Fibroblast of pulmonary artery (primary cell): ENCODE results near the gene ZNF688.

Experiments
- DNase-seq: peaks from one replicate; pipeline ENCODE4 v3.0.0-alpha.2; 2010; ENCODE audit warnings: low read depth
- H3K4me3 ChIP-seq: replicated peaks from 2 replicates; pipeline ENCODE4 v1.5.1; 2011; ENCODE audit warnings: low read depth, mild to moderate bottlenecking, control low read depth, low read length, moderate library complexity
- CTCF ChIP-seq: IDR thresholded peaks from 2 replicates; pipeline ENCODE4 v1.5.1; 2011; ENCODE audit warnings: mild to moderate bottlenecking, control low read depth, low read length, inconsistent platforms; ENCODE audit errors: missing control alignments

The ZNF688 gene

DNA sequence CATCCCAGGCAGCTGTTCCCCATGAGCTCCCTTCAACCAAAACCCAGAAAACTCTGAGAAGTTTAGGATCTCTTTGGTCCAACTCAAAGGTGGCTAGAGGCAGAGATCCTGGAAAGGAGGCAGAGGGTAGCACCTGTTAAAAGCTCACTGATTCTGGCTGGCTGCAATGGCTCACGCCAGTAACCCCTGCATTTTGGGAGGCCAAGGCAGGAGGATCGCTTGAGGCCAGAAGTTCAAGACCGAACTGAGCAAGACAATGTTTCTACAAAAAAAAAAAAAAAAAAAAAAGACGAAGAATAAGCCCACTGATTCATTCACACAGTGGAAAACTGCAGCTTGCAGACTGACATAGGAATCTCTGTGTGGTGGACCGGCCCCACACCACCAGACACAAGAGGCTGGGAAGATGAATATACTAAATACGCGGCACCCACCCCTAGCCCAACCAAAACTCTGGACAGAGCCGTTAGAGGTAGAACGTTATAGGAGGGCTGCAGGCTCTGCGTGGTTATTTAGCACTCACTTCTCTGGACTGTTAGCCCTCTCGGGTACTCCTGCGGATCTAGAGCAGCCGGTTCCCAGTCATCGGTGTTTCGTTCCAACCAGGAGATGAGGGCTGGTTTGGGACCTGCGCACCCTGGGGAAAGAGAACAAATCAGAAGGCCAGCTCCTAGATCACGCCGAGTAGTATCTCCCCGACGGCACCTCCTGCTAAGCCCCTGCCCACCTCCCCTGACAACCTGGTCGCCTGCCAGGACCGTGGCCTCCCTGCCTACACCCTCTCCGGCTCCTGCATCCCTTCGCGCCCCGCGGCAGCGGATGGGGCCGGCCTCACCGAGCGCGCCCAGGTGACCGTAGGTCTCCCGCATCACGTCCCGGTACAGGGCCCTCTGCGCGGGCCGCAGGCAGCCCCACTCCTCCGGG lies 37.8 kb upstream of the ZNF688 start:
- no peak for TF ChIP-seq CTCF
- peak overlapping the region; percentile 68 for H3K4me3 ChIP-seq
- DNase-seq, result peak; percentile 41

- no peak for DNase-seq
- TF ChIP-seq CTCF, result no peak
- H3K4me3 ChIP-seq, result no peak overlapping the region
Observed at GRCh38 chr16:30606004-30606403, 34.5 kb upstream of the ZNF688 start.

DNA sequence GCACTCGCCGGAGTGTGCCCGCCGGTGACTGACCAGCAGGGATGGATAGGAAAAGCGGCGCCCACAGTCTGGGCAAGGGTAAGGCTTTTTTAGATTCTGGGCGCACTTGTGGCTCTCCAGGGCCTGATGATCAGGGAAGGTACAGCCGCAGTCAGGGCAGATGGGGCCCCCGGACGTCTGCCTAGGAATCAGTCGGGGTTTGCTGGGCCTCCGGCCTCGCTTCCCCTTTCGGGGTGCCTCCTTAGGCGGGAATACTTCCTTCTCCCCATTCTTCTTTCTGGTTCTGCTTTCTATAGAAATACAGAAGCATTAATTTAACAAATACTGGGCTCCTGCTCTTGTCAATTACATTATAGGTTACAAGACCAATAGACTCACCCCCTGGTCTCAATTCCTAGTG lies 33.6 kb upstream of the ZNF688 start:
- no peak for TF ChIP-seq CTCF
- H3K4me3 ChIP-seq, result no peak overlapping the region
- no peak for DNase-seq

DNA sequence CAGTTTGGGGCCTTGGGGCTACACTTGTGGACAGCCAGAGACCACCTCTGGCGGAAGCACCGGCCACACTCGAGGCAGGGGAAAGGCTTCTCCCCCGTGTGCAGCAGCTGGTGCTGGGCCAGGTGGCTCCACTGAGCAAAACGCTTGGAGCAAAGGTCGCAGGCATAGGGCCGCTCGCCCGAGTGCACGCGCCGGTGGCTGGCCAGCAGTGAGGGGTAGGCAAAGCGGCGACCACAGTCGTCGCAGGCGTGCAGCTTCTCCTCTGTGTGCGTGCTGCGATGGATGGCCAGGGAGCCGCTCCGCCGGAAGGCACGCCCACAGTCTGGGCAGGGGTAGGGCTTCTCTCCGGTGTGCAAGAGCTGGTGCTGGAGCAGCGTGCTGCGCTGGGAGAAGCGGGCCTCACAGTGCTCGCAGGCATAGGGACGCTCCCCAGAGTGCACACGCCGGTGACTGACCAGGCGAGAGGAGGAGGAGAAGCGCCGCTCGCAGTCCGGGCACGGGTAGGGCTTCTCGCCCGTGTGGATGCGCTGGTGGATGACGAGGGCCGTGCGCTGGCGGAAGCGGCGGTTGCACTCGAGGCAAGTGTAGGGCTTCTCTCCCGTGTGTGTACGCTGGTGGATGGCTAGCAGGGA lies 32.9 kb upstream of the ZNF688 start:
- no peak for TF ChIP-seq CTCF
- H3K4me3 ChIP-seq, result no peak overlapping the region
- DNase-seq, result no peak

- TF ChIP-seq CTCF, result no peak
- DNase-seq, result no peak
- H3K4me3 ChIP-seq, result no peak overlapping the region
Observed at GRCh38 chr16:30603945-30604315, 32.4 kb upstream of the ZNF688 start.

- DNase-seq, result peak; percentile 16
- TF ChIP-seq CTCF, result no peak
- H3K4me3 ChIP-seq, result no peak overlapping the region
Observed at GRCh38 chr16:30602616-30603277, 31.2 kb upstream of the ZNF688 start.
